Limb (tissue), 2 donors: Measurements from ENCODE around the gene ARAP2.
A peak's percentile ranks its signal among the peaks of the same experiment; 100 is the strongest.

Experiments used
- DNase-seq, 2 donors: peaks; one replicate each; pipeline ENCODE4 v3.0.0-alpha.2; 2016; ENCODE audit errors: extremely low spot score in 2 of 2

The ARAP2 gene, protein sequence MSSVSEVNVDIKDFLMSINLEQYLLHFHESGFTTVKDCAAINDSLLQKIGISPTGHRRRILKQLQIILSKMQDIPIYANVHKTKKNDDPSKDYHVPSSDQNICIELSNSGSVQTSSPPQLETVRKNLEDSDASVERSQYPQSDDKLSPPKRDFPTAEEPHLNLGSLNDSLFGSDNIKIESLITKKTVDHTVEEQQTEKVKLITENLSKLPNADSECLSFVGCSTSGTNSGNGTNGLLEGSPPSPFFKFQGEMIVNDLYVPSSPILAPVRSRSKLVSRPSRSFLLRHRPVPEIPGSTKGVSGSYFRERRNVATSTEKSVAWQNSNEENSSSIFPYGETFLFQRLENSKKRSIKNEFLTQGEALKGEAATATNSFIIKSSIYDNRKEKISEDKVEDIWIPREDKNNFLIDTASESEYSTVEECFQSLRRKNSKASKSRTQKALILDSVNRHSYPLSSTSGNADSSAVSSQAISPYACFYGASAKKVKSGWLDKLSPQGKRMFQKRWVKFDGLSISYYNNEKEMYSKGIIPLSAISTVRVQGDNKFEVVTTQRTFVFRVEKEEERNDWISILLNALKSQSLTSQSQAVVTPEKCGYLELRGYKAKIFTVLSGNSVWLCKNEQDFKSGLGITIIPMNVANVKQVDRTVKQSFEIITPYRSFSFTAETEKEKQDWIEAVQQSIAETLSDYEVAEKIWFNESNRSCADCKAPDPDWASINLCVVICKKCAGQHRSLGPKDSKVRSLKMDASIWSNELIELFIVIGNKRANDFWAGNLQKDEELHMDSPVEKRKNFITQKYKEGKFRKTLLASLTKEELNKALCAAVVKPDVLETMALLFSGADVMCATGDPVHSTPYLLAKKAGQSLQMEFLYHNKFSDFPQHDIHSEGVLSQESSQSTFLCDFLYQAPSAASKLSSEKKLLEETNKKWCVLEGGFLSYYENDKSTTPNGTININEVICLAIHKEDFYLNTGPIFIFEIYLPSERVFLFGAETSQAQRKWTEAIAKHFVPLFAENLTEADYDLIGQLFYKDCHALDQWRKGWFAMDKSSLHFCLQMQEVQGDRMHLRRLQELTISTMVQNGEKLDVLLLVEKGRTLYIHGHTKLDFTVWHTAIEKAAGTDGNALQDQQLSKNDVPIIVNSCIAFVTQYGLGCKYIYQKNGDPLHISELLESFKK (N-terminal part only)

DNA sequence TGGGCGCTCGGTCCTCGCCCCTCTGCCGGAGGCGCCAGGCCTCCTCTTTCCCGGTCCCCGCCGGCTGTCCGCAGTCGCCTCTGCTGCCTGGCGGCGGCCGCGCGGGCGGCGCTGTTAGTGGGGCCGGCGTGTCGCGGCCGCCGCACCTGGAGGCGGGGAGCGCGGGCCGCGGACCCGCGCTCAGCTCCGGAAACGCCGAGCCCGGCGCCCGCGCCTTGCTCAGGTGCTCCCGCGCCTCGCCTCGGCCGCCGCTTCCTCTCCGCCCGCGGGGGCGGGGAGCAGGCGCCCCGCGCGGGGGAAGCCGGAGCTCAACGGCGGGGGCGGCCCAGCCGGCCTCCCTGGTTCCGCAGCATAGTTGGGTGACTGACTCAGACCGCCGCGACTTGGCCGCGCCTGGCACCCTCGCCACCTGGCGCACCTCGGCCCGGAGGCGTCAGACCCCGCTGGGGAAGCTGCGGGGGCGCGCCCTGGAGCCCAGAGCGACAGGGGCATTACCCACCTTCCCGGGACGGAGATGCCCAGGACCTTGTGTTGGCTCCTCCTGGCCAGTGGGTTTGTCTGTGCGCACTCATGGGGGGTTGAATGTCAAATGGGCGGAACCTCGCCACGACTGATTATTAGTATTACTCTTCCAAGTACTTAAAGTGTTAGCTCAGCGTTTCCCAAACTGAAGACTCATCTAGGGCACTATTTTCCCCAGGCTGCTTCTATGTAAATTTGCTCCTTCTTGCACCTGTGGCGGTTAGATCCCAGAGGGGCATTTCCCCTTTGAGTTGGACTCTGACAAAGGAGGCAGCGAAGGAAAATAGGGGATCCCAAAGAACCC, at the start of gene ARAP2:
TSS of gene ARAP2 (minus strand) at position 258 of the 826 bp plus-strand sequence. CDS start 15,028 bp downstream, outside the sequence.
- peak in 1 of 2 donors; percentile 65 for DNase-seq

DNA sequence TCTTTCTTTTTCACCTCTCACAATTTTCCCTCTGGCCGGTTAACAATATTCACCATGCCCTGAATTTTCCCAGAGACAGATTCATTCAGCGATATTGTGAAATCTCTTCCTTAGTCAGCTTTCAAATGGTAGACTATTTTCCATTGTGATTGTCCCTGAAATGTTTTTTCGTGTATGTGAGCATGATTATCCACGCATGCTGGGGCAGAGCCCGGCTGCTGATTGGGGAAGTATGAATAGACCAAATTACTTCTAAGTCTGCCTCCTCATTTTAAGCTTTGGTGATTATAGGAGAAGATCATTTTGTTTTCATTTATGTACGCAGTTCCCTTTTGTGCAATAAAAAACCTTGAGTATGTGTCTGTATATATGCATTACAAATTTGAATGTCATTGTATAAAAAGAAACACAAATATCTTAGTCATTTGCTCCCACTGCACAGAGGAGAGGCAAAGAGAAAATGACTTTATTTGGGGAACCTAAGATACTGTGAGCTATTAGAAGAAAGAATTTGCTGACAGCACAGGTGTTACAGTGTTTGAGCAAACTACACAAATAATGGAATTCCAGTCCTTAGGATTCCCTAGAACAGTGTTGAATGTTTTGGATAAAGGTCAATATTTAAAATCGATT, 48.4 kb upstream of the ARAP2 start:
- no peak for DNase-seq

DNA sequence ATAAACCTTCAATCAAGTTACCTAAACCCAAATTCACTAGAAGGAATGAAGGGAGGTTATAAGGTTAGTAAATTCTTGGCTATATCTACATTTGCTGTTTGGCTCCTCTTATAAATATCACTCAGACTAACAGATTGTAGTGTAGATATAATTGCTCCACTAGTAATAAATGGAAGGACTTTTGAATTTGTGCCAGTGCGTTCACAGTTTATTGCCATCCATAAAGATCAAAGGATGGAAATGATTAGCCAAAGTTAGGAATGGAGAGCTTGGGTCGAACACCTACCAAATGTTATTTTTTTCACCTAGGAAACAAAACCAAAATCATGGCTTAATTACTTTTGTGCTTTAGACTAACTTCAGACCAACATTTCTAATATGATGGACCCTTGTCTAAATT, 46.3 kb upstream of the ARAP2 start:
- DNase-seq: no peak

GRCh38 chr4:36288731-36289426, 44.6 kb upstream of the ARAP2 start:
- DNase-seq: no peak

GRCh38 chr4:36286481-36286871, 42.2 kb upstream of the ARAP2 start:
- no peak for DNase-seq

DNA sequence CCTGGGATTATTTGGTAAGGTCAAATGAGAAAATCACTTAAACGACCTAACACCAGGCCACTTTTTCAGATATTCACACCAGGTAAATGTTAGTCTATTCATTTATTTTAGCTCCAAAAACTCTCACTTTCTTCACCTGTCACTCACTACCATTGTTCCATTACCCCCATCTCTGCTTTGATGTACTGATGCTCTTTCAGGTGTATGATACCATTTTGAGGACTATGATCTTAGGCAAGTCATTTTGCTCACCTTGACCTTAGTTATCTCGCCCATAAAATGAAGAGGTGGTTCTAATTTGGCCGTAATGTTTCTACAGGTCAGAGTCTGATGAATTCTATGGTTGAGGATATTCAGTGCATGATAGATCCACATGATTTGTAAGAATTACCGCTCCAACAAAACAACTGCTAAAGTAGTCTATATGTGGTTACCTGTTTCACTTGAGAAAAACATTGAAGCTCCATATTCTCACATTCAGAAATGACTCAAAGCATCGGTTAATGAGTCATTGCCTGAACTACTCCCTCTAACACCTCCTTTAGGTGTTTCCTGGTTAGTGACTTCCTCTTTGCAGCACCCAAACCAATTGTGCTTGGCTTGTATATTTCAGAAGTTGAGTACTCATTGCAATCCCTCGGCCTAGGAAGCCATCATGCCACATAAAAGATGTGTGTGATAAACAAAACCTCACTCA, 41.6 kb upstream of the ARAP2 start:
- no peak for DNase-seq

DNA sequence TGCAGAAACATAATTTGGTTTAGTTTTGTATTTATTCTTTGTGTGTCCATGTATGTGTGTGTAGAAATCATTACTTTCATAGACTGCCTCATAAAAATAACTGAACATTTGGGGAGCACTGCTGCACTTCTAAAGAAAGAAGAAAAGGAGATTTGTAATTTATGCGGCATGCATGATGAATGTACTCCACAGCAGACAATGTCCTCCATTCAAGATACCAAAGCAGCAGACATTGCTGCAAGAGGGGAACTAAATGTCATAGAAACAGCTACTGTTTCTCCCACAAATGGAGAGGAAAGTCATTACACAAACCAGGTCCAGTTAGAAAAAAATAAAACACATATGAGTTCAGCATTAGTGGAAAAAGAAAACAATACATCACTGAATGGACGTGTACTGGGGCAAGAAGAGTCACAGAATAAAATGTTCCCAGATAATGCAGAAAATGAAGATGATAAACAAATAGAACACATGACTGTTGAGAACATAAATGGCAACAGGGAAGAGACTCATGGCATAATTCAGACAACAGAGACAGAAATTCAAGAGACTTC, 39.7 kb upstream of the ARAP2 start:
- DNase-seq: no peak

- DNase-seq: no peak
These were observed 38.3 kb upstream of the ARAP2 start for GRCh38 chr4:36282503-36283030.

- DNase-seq: no peak
These were observed 37.2 kb upstream of the ARAP2 start, which contains the start of gene DTHD1 for GRCh38 chr4:36281384-36282106. TSS of gene DTHD1 (plus strand) at chr4:36281616. CDS start at chr4:36281759, 143 bp downstream.

- DNase-seq: no peak
These were observed 36.2 kb upstream of the ARAP2 start for GRCh38 chr4:36280555-36280954.

GRCh38 chr4:36278789-36279188, 34.5 kb upstream of the ARAP2 start:
- DNase-seq: no peak

DNA sequence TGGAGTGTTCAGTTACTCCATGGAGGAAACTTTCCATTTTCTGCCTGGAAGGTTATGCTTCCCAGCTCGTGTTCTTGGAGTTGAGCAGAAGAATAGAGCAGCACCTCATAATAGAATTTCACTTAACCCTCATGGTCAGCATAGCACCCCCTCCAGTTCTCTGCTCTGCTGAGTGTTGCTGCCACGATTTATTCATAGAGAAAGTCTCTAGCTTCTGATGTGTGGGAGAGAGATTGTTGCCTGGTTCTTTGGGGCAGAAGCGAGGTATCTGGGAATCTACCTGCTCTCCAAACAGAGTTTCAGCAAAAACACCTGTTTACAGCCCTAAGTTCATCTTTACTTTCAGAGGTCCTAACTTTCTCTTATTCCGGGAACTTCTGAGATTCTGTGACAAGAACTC, 33.2 kb upstream of the ARAP2 start:
- DNase-seq: no peak

DNA sequence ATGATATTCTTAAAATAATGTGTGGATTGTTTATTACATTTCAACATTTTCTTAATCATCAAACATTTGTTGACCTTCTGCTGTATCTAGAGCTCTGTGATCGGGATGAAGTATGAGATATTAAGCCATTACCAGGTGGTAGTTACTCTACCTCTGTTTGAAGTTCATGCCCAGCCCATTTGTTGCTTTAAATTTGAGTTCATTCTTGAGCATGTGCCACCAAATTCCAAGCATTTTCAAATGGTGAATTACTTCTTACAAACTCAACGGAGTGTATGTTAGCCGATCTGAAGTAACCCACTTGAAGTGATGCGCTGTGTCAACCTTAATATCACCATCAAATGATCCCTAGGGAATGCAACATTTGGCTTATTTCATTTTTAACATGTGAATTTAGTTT, 29.8 kb upstream of the ARAP2 start:
- DNase-seq: no peak

DNA sequence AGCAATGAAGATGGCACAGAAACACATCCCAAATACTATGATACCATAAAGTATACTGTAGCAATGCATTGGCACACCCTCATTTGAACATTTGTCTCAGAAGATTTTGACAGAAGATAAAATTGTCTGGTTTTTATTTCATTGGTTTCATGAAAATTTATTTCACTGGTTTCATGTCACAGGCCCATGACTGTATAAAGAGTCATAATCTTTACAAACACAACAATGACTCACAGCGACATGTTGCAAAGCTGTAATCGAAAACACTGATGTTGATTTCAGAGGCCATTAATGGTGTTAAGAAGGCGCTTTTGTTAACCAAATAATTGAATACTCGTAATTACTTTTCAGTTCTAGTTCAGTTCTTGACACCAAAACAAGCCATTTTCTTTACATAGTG, 29.0 kb upstream of the ARAP2 start:
- DNase-seq: no peak

DNA sequence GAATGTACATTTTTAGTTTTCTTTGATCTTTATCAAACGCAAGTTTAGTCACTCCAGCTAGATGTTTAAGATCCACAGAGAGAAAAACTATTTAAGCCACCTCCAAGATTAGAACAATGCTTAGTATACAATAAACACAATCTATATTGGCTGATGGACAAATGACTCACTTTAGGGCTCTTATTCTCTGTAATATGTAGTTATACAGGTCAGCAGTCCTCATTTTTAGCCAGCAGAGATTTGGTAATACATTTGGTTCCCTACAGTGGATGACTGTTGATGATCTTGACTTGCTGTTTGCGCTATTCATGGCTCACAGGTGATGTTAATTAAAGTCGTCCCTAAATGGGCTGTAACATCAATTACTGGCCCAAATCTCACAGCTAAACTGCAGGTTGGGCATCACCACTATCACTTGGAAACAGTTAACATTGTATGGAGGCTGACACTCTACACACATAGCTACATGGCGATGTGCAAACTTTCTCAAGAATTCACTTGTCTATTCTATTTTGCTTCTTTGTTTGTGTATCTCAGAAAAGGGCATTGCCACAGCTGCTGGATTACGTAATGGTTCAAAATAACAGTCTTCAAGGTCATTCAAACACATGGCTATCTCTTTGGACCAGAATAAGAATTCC, 25.3 kb upstream of the ARAP2 start:
- no peak for DNase-seq

GRCh38 chr4:36269101-36269500, 24.8 kb upstream of the ARAP2 start:
- DNase-seq: no peak

- DNase-seq: no peak
These were observed 23.4 kb upstream of the ARAP2 start for GRCh38 chr4:36267486-36268268.
